Measurements from ENCODE around the gene MGAT1. TPM values are rescaled to one million over a fixed set of nuclear protein-coding genes. Genes with fewer than 3 reads are reported as not detected.

Gene MGAT1
- polyA plus RNA-seq, 1 donor from 2014 or later: 31.8 TPM

DNA sequence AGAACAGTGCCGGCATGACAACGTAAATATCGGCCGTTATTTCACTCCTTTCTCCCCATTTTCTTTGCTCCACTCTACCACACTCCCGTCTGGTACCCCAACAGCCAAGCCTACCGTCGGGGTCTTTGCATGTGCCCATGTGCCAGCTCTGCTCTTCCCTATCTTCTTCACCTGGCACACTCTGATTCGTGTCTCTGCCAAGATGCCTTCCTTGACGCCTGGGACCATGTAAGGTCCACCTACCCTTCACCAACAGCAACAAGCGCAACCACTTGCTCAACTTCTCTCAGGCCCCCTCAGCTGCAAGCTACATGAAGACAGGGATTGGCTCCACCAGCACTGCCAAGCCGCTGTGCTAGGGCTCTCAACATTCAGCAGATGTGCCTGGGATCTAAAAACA is 4.4 kb downstream of the MGAT1 start:
- Histone ChIP-seq H3F3A (ENCODE audit: insufficient read depth, low read length, poor library complexity, severe bottlenecking) (no peaks in the 10 kb centered on the region), H2AFZ (ENCODE audit: low read depth, low read length) (no peak overlapping the region), H3K36me3 (ENCODE audit: insufficient read depth, low read length) (no peaks in the 10 kb centered on the region), H3K9ac (ENCODE audit: low read length) (no peak overlapping the region), H3K27ac (ENCODE audit: low read length) (no peak overlapping the region), H3K4me2 (ENCODE audit: low read length) (no peak overlapping the region), H3K27me3 (ENCODE audit: insufficient read depth, low read depth, low read length) (no peaks in the 10 kb centered on the region), H3K9me3 (ENCODE audit: low read length) (no peaks in the 10 kb centered on the region), H3K4me3 (ENCODE audit: low read length) (no peak overlapping the region), H3K79me2 (replicated peaks; ENCODE audit: insufficient read depth, low read length) (peaks cover 26% of the 10 kb centered on the region), H3K9me2 (ENCODE audit: insufficient read depth, low read length) (no peaks in the 10 kb centered on the region), H4K20me1 (ENCODE audit: insufficient read depth) (no peaks in the 10 kb centered on the region)
- TF ChIP-seq TAF1 (IDR thresholded peaks at IDR 0.05; ENCODE audit: low read depth) (no peak), EP300 (conservative IDR thresholded peaks at IDR 0.05; ENCODE audit: poor library complexity, severe bottlenecking) (no peak), POLR2AphosphoS5 (IDR thresholded peaks at IDR 0.05) (no peak), EZH2 (IDR thresholded peaks at IDR 0.05; ENCODE audit: borderline replicate concordance, insufficient read depth, low read length, poor library complexity, severe bottlenecking) (no peak), RAD21 (conservative IDR thresholded peaks at IDR 0.05) (no peak), REST (IDR thresholded peaks at IDR 0.05; ENCODE audit: borderline replicate concordance) (no peak), SMC3 (conservative IDR thresholded peaks at IDR 0.05; ENCODE audit: poor library complexity) (no peak), MXI1 (conservative IDR thresholded peaks at IDR 0.05; ENCODE audit: poor library complexity, severe bottlenecking) (no peak)
- TF ChIP-seq, protein P1, sequence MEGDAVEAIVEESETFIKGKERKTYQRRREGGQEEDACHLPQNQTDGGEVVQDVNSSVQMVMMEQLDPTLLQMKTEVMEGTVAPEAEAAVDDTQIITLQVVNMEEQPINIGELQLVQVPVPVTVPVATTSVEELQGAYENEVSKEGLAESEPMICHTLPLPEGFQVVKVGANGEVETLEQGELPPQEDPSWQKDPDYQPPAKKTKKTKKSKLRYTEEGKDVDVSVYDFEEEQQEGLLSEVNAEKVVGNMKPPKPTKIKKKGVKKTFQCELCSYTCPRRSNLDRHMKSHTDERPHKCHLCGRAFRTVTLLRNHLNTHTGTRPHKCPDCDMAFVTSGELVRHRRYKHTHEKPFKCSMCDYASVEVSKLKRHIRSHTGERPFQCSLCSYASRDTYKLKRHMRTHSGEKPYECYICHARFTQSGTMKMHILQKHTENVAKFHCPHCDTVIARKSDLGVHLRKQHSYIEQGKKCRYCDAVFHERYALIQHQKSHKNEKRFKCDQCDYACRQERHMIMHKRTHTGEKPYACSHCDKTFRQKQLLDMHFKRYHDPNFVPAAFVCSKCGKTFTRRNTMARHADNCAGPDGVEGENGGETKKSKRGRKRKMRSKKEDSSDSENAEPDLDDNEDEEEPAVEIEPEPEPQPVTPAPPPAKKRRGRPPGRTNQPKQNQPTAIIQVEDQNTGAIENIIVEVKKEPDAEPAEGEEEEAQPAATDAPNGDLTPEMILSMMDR (IDR thresholded peaks at IDR 0.05; ENCODE audit: poor library complexity, severe bottlenecking): no peak

- Histone ChIP-seq H3K9me2 (ENCODE audit: insufficient read depth, low read length) (no peaks in the 10 kb centered on the region), H3K9ac (ENCODE audit: low read length) (no peak overlapping the region), H3K27ac (ENCODE audit: low read length) (no peak overlapping the region), H3K36me3 (ENCODE audit: insufficient read depth, low read length) (no peaks in the 10 kb centered on the region), H2AFZ (ENCODE audit: low read depth, low read length) (no peak overlapping the region), H4K20me1 (ENCODE audit: insufficient read depth) (no peaks in the 10 kb centered on the region), H3K4me2 (ENCODE audit: low read length) (no peak overlapping the region), H3K27me3 (ENCODE audit: insufficient read depth, low read depth, low read length) (no peaks in the 10 kb centered on the region), H3K79me2 (replicated peaks; ENCODE audit: insufficient read depth, low read length) (peaks cover 26% of the 10 kb centered on the region), H3K4me3 (ENCODE audit: low read length) (no peak overlapping the region), H3F3A (ENCODE audit: insufficient read depth, low read length, poor library complexity, severe bottlenecking) (no peaks in the 10 kb centered on the region), H3K9me3 (ENCODE audit: low read length) (no peaks in the 10 kb centered on the region)
- TF ChIP-seq EZH2 (IDR thresholded peaks at IDR 0.05; ENCODE audit: borderline replicate concordance, insufficient read depth, low read length, poor library complexity, severe bottlenecking): no peak
- no peak for TF ChIP-seq REST (IDR thresholded peaks at IDR 0.05; ENCODE audit: borderline replicate concordance)
- TF ChIP-seq SMC3 (conservative IDR thresholded peaks at IDR 0.05; ENCODE audit: poor library complexity): no peak
- no peak for TF ChIP-seq EP300 (conservative IDR thresholded peaks at IDR 0.05; ENCODE audit: poor library complexity, severe bottlenecking)
- TF ChIP-seq TAF1 (IDR thresholded peaks at IDR 0.05; ENCODE audit: low read depth): no peak
- no peak for TF ChIP-seq MXI1 (conservative IDR thresholded peaks at IDR 0.05; ENCODE audit: poor library complexity, severe bottlenecking)
- no peak for TF ChIP-seq POLR2AphosphoS5 (IDR thresholded peaks at IDR 0.05)
- TF ChIP-seq, protein P1 (IDR thresholded peaks at IDR 0.05; ENCODE audit: poor library complexity, severe bottlenecking): no peak
- TF ChIP-seq RAD21 (conservative IDR thresholded peaks at IDR 0.05): no peak
Observed at GRCh38 chr5:180797256-180798192, 5.1 kb downstream of the MGAT1 start.
